ENCODE measurements around the gene ZHX3.

- TF ChIP-seq, protein P1, sequence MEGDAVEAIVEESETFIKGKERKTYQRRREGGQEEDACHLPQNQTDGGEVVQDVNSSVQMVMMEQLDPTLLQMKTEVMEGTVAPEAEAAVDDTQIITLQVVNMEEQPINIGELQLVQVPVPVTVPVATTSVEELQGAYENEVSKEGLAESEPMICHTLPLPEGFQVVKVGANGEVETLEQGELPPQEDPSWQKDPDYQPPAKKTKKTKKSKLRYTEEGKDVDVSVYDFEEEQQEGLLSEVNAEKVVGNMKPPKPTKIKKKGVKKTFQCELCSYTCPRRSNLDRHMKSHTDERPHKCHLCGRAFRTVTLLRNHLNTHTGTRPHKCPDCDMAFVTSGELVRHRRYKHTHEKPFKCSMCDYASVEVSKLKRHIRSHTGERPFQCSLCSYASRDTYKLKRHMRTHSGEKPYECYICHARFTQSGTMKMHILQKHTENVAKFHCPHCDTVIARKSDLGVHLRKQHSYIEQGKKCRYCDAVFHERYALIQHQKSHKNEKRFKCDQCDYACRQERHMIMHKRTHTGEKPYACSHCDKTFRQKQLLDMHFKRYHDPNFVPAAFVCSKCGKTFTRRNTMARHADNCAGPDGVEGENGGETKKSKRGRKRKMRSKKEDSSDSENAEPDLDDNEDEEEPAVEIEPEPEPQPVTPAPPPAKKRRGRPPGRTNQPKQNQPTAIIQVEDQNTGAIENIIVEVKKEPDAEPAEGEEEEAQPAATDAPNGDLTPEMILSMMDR (IDR thresholded peaks at IDR 0.05), result peak; percentile 98
- TF ChIP-seq POLR2A (IDR thresholded peaks at IDR 0.05; ENCODE audit: low read depth), result no peak
- TF ChIP-seq EP300 (IDR thresholded peaks at IDR 0.05), result no peak
- peak; percentile 67 to 77 for TF ChIP-seq POLR2AphosphoS5 (IDR thresholded peaks at IDR 0.05)
Measured at GRCh38 chr20:41173161-41173721, 144.3 kb downstream of the ZHX3 start.

All from esophagus muscularis mucosa (tissue), 4 donors.